Measurements from ENCODE around the gene DNTTIP2.
"Not testable (repeated sequence)": the region's sequence is repeated elsewhere in the genome, so short reads cannot be mapped to it uniquely, and the experiment has no call there.

DNTTIP2 gene

GRCh38 chr1:93874025-93874651 is 4.9 kb downstream of the DNTTIP2 start:
- DNase-seq (ENCODE audit: low spot score) = peak; percentile 42

- no peak for DNase-seq (ENCODE audit: low spot score)
Observed at GRCh38 chr1:93871366-93871765, 7.6 kb downstream of the DNTTIP2 start.

GRCh38 chr1:93869653-93870052 is 9.4 kb downstream of the DNTTIP2 start:
- DNase-seq (ENCODE audit: low spot score) = no peak

GRCh38 chr1:93868492-93868891 is 10.5 kb downstream of the DNTTIP2 start:
- DNase-seq (ENCODE audit: low spot score) = not testable (repeated sequence)

- DNase-seq (ENCODE audit: low spot score) = no peak
Observed at GRCh38 chr1:93865253-93865652, 13.8 kb downstream of the DNTTIP2 start.

GRCh38 chr1:93864175-93864574 is 14.8 kb downstream of the DNTTIP2 start:
- no peak for DNase-seq (ENCODE audit: low spot score)

- DNase-seq (ENCODE audit: low spot score) = not testable (repeated sequence)
Observed at GRCh38 chr1:93857653-93858052, 21.4 kb downstream of the DNTTIP2 start.

- peak; percentile 12 for DNase-seq (ENCODE audit: low spot score)
Observed at GRCh38 chr1:93855983-93856382, 23.0 kb downstream of the DNTTIP2 start.

- DNase-seq (ENCODE audit: low spot score) = no peak
Observed at GRCh38 chr1:93853940-93854339, 25.1 kb downstream of the DNTTIP2 start.

- no peak for DNase-seq (ENCODE audit: low spot score)
Observed at GRCh38 chr1:93851878-93852277, 27.1 kb downstream of the DNTTIP2 start.

GRCh38 chr1:93851327-93851712 is 27.7 kb downstream of the DNTTIP2 start:
- no peak for DNase-seq (ENCODE audit: low spot score)

- peak; percentile 56 for DNase-seq (ENCODE audit: low spot score)
Observed at GRCh38 chr1:93850687-93851326, 28.2 kb downstream of the DNTTIP2 start.

GRCh38 chr1:93848350-93848883 is 30.6 kb downstream of the DNTTIP2 start:
- DNase-seq (ENCODE audit: low spot score) = no peak

GRCh38 chr1:93847811-93848288 is 31.2 kb downstream of the DNTTIP2 start:
- peak; percentile 76 for DNase-seq (ENCODE audit: low spot score)

GRCh38 chr1:93846992-93847810 is 31.8 kb downstream of the DNTTIP2 start:
- DNase-seq (ENCODE audit: low spot score) = peak; percentile 91

- DNase-seq (ENCODE audit: low spot score) = peak; percentile 81
Observed at GRCh38 chr1:93846206-93846991, 32.6 kb downstream of the DNTTIP2 start.

GRCh38 chr1:93845538-93846205 is 33.3 kb downstream of the DNTTIP2 start:
- peak; percentile 81 for DNase-seq (ENCODE audit: low spot score)

- DNase-seq (ENCODE audit: low spot score) = peak; percentile 77
Observed at GRCh38 chr1:93844262-93845045, 34.6 kb downstream of the DNTTIP2 start.

GRCh38 chr1:93842750-93843500 is 36.1 kb downstream of the DNTTIP2 start:
- no peak for DNase-seq (ENCODE audit: low spot score)

- DNase-seq (ENCODE audit: low spot score) = no peak
Observed at GRCh38 chr1:93841771-93842170, 37.2 kb downstream of the DNTTIP2 start.

Data from CD4-positive, alpha-beta T cell treated with Interleukin-2 at 100 ng/mL for 4 hours (primary cell).